ENCODE results near the gene FOXR1.

Gene FOXR1

GRCh38 chr11:119028346-119029068, 56.9 kb downstream of the FOXR1 start:
- DNase-seq = no peak

DNA sequence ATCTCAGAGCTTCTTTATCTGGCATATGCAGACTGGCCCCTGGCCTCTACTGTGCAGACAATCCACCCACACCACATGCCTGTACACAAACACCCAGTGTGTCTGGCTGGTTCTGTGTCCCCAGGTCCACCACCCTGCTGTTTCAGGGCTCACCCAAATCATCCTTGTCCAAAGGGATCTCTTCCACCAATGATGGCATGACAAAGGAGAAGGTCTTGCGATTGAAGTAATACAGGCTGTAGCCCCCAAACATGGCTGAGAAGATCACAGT, 57.4 kb downstream of the FOXR1 start:
- no peak for DNase-seq

GRCh38 chr11:119029340-119030028, 57.9 kb downstream of the FOXR1 start:
- DNase-seq = no peak

- DNase-seq = no peak
Observed at GRCh38 chr11:119030029-119030328, 58.4 kb downstream of the FOXR1 start.

DNA sequence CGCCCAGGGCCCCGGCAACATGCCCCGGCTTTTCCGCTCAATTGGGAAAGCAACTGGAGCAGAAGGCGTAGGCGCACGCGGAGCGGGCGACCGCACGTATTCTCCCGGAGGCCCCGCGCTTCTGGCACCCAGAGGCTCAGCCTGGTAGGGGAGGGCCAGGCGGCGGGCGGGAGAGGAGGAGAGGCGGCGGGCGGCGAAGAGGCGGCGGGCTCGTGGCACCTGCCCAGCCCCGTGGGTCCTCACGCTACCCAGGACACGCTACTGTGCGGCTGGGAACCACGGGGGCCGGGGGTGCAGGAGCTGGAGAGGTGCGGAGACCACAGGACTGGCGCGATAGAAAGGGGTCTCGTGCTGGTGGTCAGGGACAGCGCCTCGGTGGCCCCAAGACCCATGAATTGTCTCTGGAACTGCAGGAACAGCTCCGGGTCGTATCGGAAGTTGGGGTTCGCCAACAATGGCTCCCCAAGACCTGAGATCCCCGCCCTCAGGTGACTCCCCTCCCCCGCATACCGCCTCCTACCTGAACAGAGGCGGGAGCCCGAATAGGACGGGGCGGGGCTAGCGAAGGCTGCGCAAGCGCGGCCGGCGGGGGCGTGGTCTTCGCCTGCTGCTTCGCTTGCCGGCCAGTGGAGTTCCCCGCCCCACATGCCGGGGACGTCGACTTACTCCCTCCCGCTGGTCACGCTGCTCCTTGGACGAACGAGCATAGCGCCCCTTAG, 58.9 kb downstream of the FOXR1 start, which contains the start of gene SLC37A4:
Gene SLC37A4 (minus strand): TSS at position 549 of the 719 bp plus-strand sequence.
- DNase-seq = peak; percentile 99
